CD4-positive, alpha-beta T cell (primary cell): Measurements from ENCODE around the gene RAPGEF3. TPM values are rescaled to one million over a fixed set of nuclear protein-coding genes. Genes with fewer than 3 reads are reported as not detected.
A peak's percentile ranks its signal among the peaks of the same experiment; 100 is the strongest.

Source experiments
- ATAC-seq: fragments of 200-7000 bp; cut with Tn5 transposase; one replicate; pipeline ENCODE4 v1.10.0; 2022; ENCODE audit warnings: mild to moderate bottlenecking; ENCODE audit not compliant: poor library complexity
- CTCF ChIA-PET: fragments of 350-600 bp; sonication (Branson Sonifier 250); formaldehyde crosslinking; loops from one replicate; lab custom pipeline; 2021; ENCODE audit warnings: antibody characterized with exemption, inconsistent platforms; lab: Charles Lee
- POLR2A ChIA-PET: fragments of 350-600 bp; sonication (Branson Sonifier 250); formaldehyde crosslinking; loops from one replicate; lab custom pipeline; 2021; ENCODE audit warnings: antibody characterized with exemption, inconsistent platforms; lab: Charles Lee
- DNase-seq, 14 experiments: peaks; one replicate each; pipeline ENCODE4 v3.0.0-alpha.2; 2013 to 2020; ENCODE audit warnings: mixed read lengths in 2 of 14
- H3K27ac ChIP-seq, 2 donors: one replicate each; pipeline versions ENCODE4 v1.5.1 to v1.7.0; 2013; ENCODE audit warnings: low read length in 2 of 2, low read depth in 1 of 2, mild to moderate bottlenecking in 1 of 2
- H3K27me3 ChIP-seq, 2 experiments: 1 replicate in 1 of 2; 2 replicates in 1 of 2; pipeline versions ENCODE4 v1.6.1 to v1.7.0; 2013; ENCODE audit warnings: low read length in 2 of 2, control low read depth in 1 of 2, mild to moderate bottlenecking in 1 of 2, moderate library complexity in 1 of 2; ENCODE audit not compliant: insufficient read depth in 2 of 2, control insufficient read depth in 1 of 2
- H3K36me3 ChIP-seq: one replicate; pipeline ENCODE4 v1.6.1; 2013; ENCODE audit warnings: low read length, control low read depth; ENCODE audit not compliant: insufficient read depth
- H3K4me1 ChIP-seq: one replicate; pipeline ENCODE4 v1.6.1; 2013; ENCODE audit warnings: low read length, control low read depth; ENCODE audit not compliant: insufficient read depth
- H3K4me3 ChIP-seq: one replicate; pipeline ENCODE4 v1.5.1; 2013; ENCODE audit warnings: mild to moderate bottlenecking, low read length, moderate library complexity
- H3K9me3 ChIP-seq, 2 experiments: 1 replicate in 1 of 2; 2 replicates in 1 of 2; pipeline versions ENCODE4 v1.6.1 to v1.7.0; 2013; ENCODE audit warnings: low read length in 2 of 2, mild to moderate bottlenecking in 2 of 2, control low read depth in 1 of 2, moderate library complexity in 1 of 2; ENCODE audit not compliant: control insufficient read depth in 1 of 2, insufficient read depth in 1 of 2
- H3K27ac Mint-ChIP-seq: one replicate; pipeline ENCODE4 v1.8.0; 2020; ENCODE audit warnings: mixed read lengths
- H3K27me3 Mint-ChIP-seq: one replicate; pipeline ENCODE4 v1.8.0; 2021; ENCODE audit warnings: mixed read lengths
- H3K36me3 Mint-ChIP-seq: one replicate; pipeline ENCODE4 v1.8.0; 2021; ENCODE audit warnings: low read depth, mixed read lengths
- H3K4me1 Mint-ChIP-seq: one replicate; pipeline ENCODE4 v1.8.0; 2021; ENCODE audit warnings: low read depth, mixed read lengths
- H3K4me3 Mint-ChIP-seq: one replicate; pipeline ENCODE4 v1.8.0; 2020; ENCODE audit warnings: mild to moderate bottlenecking, mixed read lengths
- H3K9me3 Mint-ChIP-seq: one replicate; pipeline ENCODE4 v1.8.0; 2020; ENCODE audit warnings: mixed read lengths
- CTCF ChIP-seq: fragments of 200-600 bp; IDR thresholded peaks from one replicate; pipeline ENCODE4 v1.8.0; 2022; ENCODE audit warnings: antibody characterized with exemption, mild to moderate bottlenecking
- intact Hi-C, 2 experiments: fragments of 100-400 bp; cut with DNase I in 1 of 2; cut with micrococcal nuclease in 1 of 2; formaldehyde crosslinking; loops; one replicate each; pipeline versions ENCODE4 v1.15.1 to v1.9.0; 2023 to 2025; cut with DNase I, micrococcal nuclease
- total RNA-seq, 174 experiments: library from RNA in 2 of 174; stranded (reverse) in 2 of 174; gene quantifications; one replicate each; pipeline ENCODE4 v1.2.3 and lab custom pipeline; 2021 to 2026

Gene RAPGEF3
- total RNA-seq, 2 experiments from 2014 or later: 0.17 to 0.33 TPM

- no peaks in the 10 kb centered on the region for H3K27me3 Mint-ChIP-seq
- H3K4me3 ChIP-seq: no peak overlapping the region
- no peak overlapping the region for H3K27ac ChIP-seq
- no peaks in the 10 kb centered on the region for H3K9me3 ChIP-seq
- no peak for TF ChIP-seq CTCF
- H3K9me3 Mint-ChIP-seq: no peaks in the 10 kb centered on the region
- peaks cover 64% of the 10 kb centered on the region for H3K36me3 Mint-ChIP-seq
- no peaks in the 10 kb centered on the region for H3K27me3 ChIP-seq
- DNase-seq (no peak), ATAC-seq (no peak)
- intact Hi-C loops: no loop called here
- no peak overlapping the region for H3K4me3 Mint-ChIP-seq
- ChIA-PET POLR2A (interaction anchor here (0.9 kb wide), 1 partner anchor 11 kb away, joined by 3 read pairs; the partner anchor contains the start of gene SLC48A1), CTCF (interaction anchor here (3.3 kb wide), 1 partner anchor 54 kb away, joined by 10 read pairs; no protein-coding TSS in a partner anchor)
- peaks cover 5% of the 10 kb centered on the region for H3K4me1 Mint-ChIP-seq
- peaks cover 8% of the 10 kb centered on the region for H3K4me1 ChIP-seq
- H3K27ac Mint-ChIP-seq: no peak overlapping the region
- peaks cover 64% of the 10 kb centered on the region for H3K36me3 ChIP-seq
These were observed 25.4 kb upstream of the RAPGEF3 start for GRCh38 chr12:47783821-47784819.

- POLR2A ChIA-PET: no interaction called here
- no peak for TF ChIP-seq CTCF
- Mint-ChIP-seq H3K27me3 (no peaks in the 10 kb centered on the region), H3K36me3 (peaks cover 55% of the 10 kb centered on the region), H3K4me3 (no peak overlapping the region), H3K4me1 (peaks cover 8% of the 10 kb centered on the region), H3K9me3 (no peaks in the 10 kb centered on the region), H3K27ac (no peak overlapping the region)
- H3K27me3 ChIP-seq: no peaks in the 10 kb centered on the region
- H3K27ac ChIP-seq: no peak overlapping the region
- H3K36me3 ChIP-seq: peaks cover 54% of the 10 kb centered on the region
- intact Hi-C loops: no loop called here
- no peak for ATAC-seq
- no peak for DNase-seq
- peaks cover 11% of the 10 kb centered on the region for H3K4me1 ChIP-seq
- no peak overlapping the region for H3K4me3 ChIP-seq
- H3K9me3 ChIP-seq: no peaks in the 10 kb centered on the region
- CTCF ChIA-PET: interaction anchor here (0.9 kb wide), 1 partner anchor 68 kb away, joined by 3 read pairs; no protein-coding TSS in a partner anchor
These were observed 24.5 kb upstream of the RAPGEF3 start for GRCh38 chr12:47783024-47783755.

- ATAC-seq (no peak), DNase-seq (no peak)
- Histone ChIP-seq H3K27ac (no peak overlapping the region), H3K27me3 (no peaks in the 10 kb centered on the region), H3K9me3 (no peaks in the 10 kb centered on the region), H3K4me1 (peaks cover 11% of the 10 kb centered on the region), H3K4me3 (no peak overlapping the region), H3K36me3 (peaks cover 46% of the 10 kb centered on the region)
- Mint-ChIP-seq H3K4me1 (peaks cover 15% of the 10 kb centered on the region), H3K4me3 (no peak overlapping the region), H3K36me3 (peaks cover 47% of the 10 kb centered on the region), H3K27me3 (no peaks in the 10 kb centered on the region), H3K9me3 (no peaks in the 10 kb centered on the region), H3K27ac (peak overlapping the region; percentile 59)
- TF ChIP-seq CTCF: no peak
- ChIA-PET POLR2A (interaction anchor here (1.2 to 1.4 kb wide), 3 partner anchors 27 to 76 kb away, joined by 3 to 6 read pairs (median 3); partner anchors contain the start of gene RPAP3), CTCF (interaction anchor here (1.4 to 1.9 kb wide), 3 partner anchors 15 to 56 kb away, joined by 5 to 10 read pairs (median 6); no protein-coding TSS in a partner anchor)
- intact Hi-C loops: no loop called here
These were observed 23.7 kb upstream of the RAPGEF3 start for GRCh38 chr12:47782372-47782770.
